ENCODE measurements around the gene DIP2C.

DNA sequence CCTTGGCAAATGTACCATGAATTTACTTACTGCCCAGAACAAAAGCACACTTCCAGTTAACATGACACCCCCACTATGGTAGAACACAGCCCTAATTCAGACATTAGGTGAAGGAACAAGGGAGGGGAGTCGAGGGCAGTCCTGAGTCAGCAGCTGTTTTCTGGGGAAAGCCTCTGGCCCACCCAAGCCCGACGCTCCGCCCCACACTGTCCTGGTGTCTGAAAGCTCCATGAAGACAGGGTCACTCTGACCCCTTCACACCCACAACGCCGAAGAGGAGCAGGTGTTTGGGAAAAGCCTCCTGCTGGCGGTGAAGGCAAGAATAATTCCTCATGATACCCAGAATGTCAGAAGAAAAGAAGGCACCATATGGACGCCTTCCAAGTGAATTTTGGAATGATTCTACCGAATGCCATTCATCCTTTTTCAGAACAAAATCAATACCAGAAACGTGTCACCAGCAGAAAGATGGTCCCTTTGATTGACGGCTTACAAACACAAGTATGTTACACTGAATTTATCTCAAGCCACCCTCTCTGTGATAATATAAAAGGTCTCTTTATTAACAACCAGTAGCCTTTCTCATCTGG lies 172.1 kb downstream of the DIP2C start:
- TF ChIP-seq, protein P1, sequence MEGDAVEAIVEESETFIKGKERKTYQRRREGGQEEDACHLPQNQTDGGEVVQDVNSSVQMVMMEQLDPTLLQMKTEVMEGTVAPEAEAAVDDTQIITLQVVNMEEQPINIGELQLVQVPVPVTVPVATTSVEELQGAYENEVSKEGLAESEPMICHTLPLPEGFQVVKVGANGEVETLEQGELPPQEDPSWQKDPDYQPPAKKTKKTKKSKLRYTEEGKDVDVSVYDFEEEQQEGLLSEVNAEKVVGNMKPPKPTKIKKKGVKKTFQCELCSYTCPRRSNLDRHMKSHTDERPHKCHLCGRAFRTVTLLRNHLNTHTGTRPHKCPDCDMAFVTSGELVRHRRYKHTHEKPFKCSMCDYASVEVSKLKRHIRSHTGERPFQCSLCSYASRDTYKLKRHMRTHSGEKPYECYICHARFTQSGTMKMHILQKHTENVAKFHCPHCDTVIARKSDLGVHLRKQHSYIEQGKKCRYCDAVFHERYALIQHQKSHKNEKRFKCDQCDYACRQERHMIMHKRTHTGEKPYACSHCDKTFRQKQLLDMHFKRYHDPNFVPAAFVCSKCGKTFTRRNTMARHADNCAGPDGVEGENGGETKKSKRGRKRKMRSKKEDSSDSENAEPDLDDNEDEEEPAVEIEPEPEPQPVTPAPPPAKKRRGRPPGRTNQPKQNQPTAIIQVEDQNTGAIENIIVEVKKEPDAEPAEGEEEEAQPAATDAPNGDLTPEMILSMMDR (IDR thresholded peaks at IDR 0.05): no peak
- no peak for TF ChIP-seq EZH2 (IDR thresholded peaks at IDR 0.05)

All from neural progenitor cell (in vitro differentiated cells).